HAP-1 (cell line): ENCODE results near the gene CTCF.

Source experiments
- DNase-seq, 2 experiments: peaks; one replicate each; pipeline ENCODE4 v3.0.0-alpha.2; 2016 to 2020; ENCODE audit warnings: low spot score in 2 of 2
- H3K27me3 ChIP-seq: fragments of 250-450 bp; sonication (Bioruptor Pico); 2 replicates; pipeline ENCODE4 v1.5.1; 2020; ENCODE audit warnings: low read depth, mild to moderate bottlenecking, moderate library complexity
- H3K36me3 ChIP-seq: fragments of 250-450 bp; sonication (Bioruptor Pico); replicated peaks from 2 replicates; pipeline ENCODE4 v1.5.1; 2020; ENCODE audit warnings: mild to moderate bottlenecking
- H3K4me1 ChIP-seq: fragments of 250-450 bp; sonication (Bioruptor Pico); 2 replicates; pipeline ENCODE4 v1.5.1; 2020; ENCODE audit warnings: mild to moderate bottlenecking
- H3K4me3 ChIP-seq: fragments of 250-450 bp; sonication (Bioruptor Pico); 2 replicates; pipeline ENCODE4 v1.5.1; 2020; ENCODE audit warnings: mild to moderate bottlenecking, moderate library complexity
- H3K9me3 ChIP-seq: fragments of 250-450 bp; sonication (Bioruptor Pico); 2 replicates; pipeline ENCODE4 v1.5.1; 2020; ENCODE audit warnings: mild to moderate bottlenecking, moderate library complexity
- in situ Hi-C: fragments of 300-500 bp; cut with MboI; formaldehyde crosslinking; loops from 3 replicates; pipeline ENCODE4 v1.14.3; 2020; ENCODE audit warnings: low sequenced_read_pairs, inconsistent platforms, mixed read lengths

CTCF gene

DNA sequence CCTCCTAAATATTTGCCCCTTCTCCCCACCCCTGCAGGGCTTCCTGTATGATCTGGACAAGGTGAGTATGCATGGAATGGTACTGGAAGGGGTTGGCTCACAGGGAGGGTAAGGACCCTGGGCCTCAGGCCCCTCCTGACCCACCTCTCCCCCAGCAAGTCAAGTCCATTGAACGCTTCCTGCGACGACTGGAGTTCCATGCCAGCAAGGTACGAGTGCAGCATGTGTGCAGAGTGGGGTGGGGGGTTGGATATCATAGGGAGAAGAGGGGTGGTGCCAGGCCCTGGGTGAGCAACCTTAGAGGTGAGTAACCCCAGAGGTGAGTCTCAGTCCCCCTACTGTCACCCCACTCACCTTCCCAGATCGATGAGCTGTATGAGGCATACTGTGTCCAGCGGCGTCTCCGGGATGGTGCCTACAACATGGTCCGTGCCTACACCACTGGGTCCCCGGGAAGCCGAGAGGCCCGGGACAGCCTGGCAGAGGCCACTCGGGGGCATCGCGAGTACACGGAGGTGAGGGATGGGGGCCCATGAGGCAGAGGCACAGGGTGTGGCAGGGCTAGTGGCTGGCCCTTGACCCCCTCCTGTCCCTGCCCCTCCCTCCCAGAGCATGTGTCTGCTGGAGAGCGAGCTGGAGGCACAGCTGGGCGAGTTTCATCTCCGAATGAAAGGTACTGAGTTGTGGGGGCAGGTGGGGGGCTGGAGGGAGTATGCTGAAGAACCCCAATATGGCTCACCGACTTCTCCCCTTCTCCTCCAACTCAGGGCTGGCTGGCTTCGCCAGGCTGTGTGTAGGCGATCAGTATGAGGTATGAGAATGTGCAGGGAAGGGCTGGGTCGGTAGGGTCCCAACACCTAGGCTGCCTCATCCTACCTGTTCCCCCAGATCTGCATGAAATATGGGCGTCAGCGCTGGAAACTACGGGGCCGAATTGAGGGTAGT, 22.4 kb upstream of the CTCF start:
- Histone ChIP-seq H3K9me3 (no peaks in the 10 kb centered on the region), H3K4me3 (no peak overlapping the region), H3K4me1 (no peaks in the 10 kb centered on the region), H3K36me3 (peaks cover 60% of the 10 kb centered on the region), H3K27me3 (no peaks in the 10 kb centered on the region)
- in situ Hi-C loops, result no loop called here
- no peak for DNase-seq

DNA sequence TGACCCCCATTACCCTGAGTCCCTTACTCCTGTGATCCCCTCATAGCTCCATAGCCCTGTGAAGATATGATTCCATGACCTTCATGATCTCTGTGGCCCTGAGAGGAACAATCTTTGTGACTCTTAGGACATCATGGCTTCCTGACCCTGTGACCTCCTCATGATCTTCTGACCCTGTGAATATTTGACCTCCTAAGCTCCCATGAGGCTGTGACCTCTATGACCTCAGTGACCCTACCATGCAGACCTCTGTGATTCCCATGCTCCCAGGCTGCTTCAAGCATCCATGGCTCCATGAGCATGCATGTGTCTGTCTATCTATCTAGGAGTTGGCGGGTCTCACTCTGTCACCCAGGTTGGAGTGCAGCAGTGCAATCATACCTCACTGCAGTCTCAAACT, 21.6 kb upstream of the CTCF start:
- no peak for DNase-seq
- Histone ChIP-seq H3K27me3 (no peaks in the 10 kb centered on the region), H3K36me3 (peaks cover 68% of the 10 kb centered on the region), H3K9me3 (no peaks in the 10 kb centered on the region), H3K4me1 (no peaks in the 10 kb centered on the region), H3K4me3 (no peak overlapping the region)
- in situ Hi-C loops, result no loop called here

DNA sequence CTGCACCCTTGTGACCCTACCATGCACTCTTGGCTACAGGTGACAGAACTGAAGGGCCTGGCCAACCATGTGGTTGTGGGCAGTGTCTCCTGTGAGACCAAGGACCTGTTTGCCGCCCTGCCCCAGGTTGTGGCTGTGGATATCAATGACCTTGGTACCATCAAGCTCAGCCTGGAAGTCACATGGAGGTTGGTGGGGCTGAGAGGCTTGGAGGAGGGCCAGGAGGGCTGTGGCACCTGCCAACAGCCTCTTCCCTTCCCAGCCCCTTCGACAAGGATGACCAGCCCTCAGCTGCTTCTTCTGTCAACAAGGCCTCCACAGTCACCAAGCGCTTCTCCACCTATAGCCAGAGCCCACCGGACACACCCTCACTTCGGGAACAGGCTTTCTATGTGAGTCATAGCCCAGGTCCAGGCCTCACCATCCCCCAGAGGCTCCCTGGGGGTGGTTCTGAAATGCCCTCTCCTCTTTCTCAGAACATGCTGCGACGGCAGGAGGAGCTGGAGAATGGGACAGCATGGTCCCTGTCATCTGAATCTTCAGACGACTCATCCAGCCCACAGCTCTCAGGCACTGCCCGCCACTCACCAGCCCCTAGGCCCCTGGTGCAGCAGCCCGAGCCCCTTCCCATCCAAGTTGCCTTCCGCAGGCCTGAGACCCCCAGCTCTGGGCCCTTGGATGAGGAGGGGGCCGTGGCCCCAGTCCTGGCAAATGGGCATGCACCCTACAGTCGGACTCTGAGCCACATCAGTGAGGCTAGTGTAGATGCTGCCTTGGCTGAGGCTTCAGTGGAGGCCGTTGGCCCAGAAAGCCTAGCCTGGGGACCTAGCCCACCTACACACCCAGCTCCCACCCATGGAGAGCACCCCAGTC, 20.7 kb upstream of the CTCF start:
- H3K4me1 ChIP-seq, result no peaks in the 10 kb centered on the region
- no peaks in the 10 kb centered on the region for H3K27me3 ChIP-seq
- DNase-seq, result no peak
- no peaks in the 10 kb centered on the region for H3K9me3 ChIP-seq
- no peak overlapping the region for H3K4me3 ChIP-seq
- in situ Hi-C loops, result no loop called here
- H3K36me3 ChIP-seq, result peaks cover 73% of the 10 kb centered on the region

DNA sequence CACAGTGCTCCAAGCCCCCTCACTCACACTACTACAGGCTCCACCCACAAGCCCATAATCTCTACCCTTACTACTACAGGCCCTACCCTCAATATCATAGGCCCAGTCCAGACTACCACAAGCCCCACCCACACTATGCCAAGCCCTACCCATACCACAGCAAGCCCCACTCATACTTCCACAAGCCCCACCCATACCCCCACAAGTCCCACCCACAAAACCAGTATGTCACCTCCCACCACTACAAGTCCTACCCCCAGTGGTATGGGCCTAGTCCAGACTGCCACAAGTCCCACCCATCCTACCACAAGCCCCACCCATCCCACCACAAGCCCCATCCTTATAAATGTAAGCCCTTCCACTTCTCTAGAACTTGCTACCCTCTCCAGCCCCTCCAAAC, 19.9 kb upstream of the CTCF start:
- Histone ChIP-seq H3K36me3 (peaks cover 81% of the 10 kb centered on the region), H3K4me1 (no peaks in the 10 kb centered on the region)

DNA sequence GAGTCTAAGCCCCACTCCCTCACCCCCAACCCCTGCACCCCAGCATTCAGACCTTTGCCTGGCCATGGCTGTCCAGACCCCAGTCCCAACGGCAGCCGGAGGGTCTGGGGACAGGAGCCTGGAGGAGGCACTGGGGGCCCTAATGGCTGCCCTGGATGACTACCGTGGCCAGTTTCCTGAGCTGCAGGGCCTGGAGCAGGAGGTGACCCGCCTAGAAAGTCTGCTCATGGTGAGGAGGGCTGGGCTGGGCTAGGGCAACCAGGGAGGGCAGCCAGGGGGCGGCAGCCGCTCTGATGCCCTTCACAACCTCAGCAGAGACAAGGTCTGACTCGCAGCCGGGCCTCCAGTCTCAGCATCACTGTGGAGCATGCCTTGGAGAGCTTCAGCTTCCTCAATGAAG, 19.3 kb upstream of the CTCF start:
- Histone ChIP-seq H3K4me1 (no peaks in the 10 kb centered on the region), H3K36me3 (peaks cover 86% of the 10 kb centered on the region), H3K27me3 (no peaks in the 10 kb centered on the region), H3K9me3 (no peaks in the 10 kb centered on the region), H3K4me3 (no peak overlapping the region)
- DNase-seq, result no peak
- in situ Hi-C loops, result no loop called here

More for the DNA sequence above, 19.9 kb upstream of the CTCF start:
- DNase-seq, result peak; percentile 25 to 78
- Histone ChIP-seq H3K27me3 (no peaks in the 10 kb centered on the region), H3K9me3 (no peaks in the 10 kb centered on the region), H3K4me3 (no peak overlapping the region)
- in situ Hi-C loops, result no loop called here

DNA sequence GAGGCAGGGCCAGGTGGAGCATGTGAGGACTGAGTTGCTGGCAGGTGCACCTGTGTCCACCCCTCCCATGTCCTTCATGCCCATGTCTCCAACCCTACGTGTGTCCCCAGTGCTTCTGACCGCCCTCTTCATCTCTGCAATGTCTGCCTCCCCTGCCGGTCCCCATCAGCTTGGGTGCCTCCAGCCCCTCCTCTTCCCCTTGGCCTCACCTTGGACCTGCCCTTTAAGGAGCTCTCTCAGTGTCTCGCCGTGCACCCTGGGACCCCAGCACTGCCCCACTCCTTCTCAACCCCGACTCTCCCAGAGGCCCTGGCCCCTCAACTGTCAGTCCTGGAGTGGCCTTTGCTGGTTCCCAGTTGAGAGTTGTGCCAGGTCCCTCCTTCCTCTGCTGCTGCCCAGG, 18.7 kb upstream of the CTCF start:
- in situ Hi-C loops, result no loop called here
- H3K36me3 ChIP-seq, result peaks cover 87% of the 10 kb centered on the region

DNA sequence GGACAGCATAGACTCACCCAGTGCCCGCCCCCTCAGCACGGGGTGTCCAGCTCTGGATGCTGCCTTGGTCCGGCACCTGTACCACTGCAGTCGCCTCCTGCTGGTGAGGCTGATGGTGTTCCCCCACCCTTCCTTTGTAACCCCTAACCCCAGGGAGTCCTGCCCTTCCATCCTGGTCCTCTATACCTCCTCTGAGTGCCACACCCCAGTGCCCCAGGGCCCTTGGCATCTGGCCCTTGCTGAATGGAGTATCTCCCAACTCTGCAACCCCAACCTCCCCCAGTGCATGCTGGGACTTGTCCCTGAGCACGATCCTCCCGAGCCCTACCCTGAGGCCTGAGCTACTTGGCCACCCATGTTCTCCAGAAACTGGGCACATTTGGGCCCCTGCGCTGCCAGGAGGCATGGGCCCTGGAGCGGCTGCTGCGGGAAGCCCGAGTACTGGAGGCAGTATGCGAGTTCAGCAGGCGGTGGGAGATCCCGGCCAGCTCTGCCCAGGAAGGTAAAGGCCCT, 17.9 kb upstream of the CTCF start:
- in situ Hi-C loops, result no loop called here
- H3K4me1 ChIP-seq, result no peaks in the 10 kb centered on the region
- no peak for DNase-seq

More for the DNA sequence above, 18.7 kb upstream of the CTCF start:
- Histone ChIP-seq H3K27me3 (no peaks in the 10 kb centered on the region), H3K9me3 (no peaks in the 10 kb centered on the region), H3K4me3 (no peak overlapping the region), H3K4me1 (no peaks in the 10 kb centered on the region)
- no peak for DNase-seq

DNA sequence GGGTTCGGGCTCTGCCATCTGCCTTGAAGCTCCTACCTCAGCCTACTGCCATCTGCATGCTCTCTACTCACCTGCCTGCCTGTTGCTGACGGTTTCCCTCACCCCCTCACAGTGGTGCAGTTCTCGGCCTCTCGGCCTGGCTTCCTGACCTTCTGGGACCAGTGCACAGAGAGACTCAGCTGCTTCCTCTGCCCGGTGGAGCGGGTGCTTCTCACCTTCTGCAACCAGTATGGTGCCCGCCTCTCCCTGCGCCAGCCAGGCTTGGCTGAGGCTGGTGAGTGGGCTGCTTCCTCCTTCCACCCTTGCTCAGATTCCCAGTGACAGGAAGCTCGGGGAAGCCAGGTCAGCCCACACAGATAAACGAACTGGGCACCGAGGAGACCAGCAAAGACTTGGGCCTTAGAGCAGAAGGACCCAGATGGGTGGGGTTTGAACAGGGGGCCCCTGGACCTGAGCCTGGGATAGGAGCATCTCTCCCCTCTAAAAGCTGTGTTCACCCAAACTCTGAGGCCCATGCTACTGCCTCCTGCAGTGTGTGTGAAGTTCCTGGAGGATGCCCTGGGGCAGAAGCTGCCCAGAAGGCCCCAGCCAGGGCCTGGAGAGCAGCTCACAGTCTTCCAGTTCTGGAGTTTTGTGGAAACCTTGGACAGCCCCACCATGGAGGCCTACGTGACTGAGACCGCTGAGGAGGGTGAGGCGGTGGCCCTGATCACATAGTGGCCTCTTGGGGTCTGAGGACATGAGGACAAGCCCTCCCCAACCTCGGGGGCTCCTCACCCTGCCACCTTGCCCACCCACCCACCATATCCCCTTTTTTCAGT, 17.3 kb upstream of the CTCF start:
- Histone ChIP-seq H3K36me3 (peaks cover 75% of the 10 kb centered on the region), H3K4me3 (no peak overlapping the region), H3K4me1 (no peaks in the 10 kb centered on the region), H3K9me3 (no peaks in the 10 kb centered on the region), H3K27me3 (no peaks in the 10 kb centered on the region)
- DNase-seq, result no peak
- in situ Hi-C loops, result no loop called here

More for the DNA sequence above, 17.9 kb upstream of the CTCF start:
- H3K9me3 ChIP-seq, result no peaks in the 10 kb centered on the region
- no peaks in the 10 kb centered on the region for H3K27me3 ChIP-seq
- peaks cover 79% of the 10 kb centered on the region for H3K36me3 ChIP-seq
- H3K4me3 ChIP-seq, result no peak overlapping the region

DNA sequence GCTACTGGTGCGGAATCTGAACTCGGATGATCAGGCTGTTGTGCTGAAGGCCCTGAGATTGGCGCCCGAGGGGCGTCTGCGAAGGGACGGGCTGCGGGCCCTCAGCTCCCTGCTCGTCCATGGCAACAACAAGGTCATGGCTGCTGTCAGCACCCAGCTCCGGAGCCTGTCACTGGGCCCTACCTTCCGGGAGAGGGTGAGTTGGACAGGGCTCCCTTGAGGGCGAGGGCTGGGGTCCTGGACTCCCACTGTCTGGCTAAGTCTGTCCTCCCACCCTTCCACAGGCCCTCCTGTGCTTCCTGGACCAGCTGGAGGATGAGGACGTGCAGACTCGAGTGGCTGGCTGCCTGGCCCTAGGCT, 16.7 kb upstream of the CTCF start:
- Histone ChIP-seq H3K9me3 (no peaks in the 10 kb centered on the region), H3K36me3 (peaks cover 69% of the 10 kb centered on the region), H3K4me1 (no peaks in the 10 kb centered on the region), H3K4me3 (no peak overlapping the region), H3K27me3 (no peaks in the 10 kb centered on the region)
- in situ Hi-C loops, result no loop called here
- DNase-seq, result no peak

DNA sequence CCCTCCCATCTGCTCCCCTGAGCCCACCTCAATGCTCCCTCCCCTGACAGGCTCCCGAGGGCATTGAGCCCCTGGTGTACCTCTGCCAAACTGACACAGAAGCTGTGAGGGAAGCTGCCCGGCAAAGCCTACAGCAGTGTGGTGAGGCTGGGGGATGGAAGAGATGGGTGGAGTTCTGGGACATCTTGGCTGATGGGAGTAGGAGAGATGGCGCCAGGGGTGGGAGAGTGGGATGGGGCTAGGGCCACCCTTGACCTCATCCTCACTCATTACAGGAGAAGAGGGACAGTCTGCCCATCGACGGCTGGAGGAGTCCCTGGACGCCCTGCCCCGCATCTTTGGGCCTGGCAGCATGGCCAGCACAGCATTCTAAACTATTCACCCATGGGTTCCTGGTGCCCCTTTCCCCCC, 16.2 kb upstream of the CTCF start:
- Histone ChIP-seq H3K9me3 (no peaks in the 10 kb centered on the region), H3K36me3 (peaks cover 64% of the 10 kb centered on the region), H3K4me3 (no peak overlapping the region), H3K4me1 (no peaks in the 10 kb centered on the region), H3K27me3 (no peaks in the 10 kb centered on the region)
- no peak for DNase-seq
- in situ Hi-C loops, result no loop called here

DNA sequence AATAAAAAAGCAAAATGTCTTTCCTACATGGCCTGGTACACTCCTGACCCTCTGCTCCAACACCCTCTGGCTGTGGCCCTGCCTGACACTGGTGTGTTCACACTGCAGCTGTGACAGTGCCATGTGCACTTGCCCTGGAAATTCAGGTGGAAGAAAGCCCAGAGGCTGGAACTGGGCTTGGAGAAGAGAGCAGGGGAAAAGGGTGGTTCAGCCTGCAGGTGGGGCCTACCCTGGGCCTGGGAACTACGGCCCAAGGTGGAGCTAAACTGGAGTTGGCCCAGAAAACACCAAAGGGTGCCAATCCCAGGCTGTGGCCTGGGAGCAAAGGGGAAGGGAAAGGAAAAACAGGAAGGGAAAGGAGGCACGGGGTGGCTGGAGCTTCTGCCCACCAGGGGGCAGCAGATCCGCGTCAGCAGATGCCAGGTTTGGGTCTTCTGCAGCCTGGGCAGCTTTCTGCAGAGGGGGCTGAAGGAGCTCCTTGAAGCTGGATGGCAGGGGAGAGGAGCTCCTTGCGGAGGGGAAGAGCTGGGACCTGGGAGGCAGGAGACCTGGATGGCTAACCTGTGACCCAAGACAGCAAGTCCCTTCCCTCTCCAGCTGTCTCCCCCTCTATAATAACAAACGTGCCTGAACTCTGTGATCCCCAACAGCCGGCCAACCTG, 15.4 kb upstream of the CTCF start:
- Histone ChIP-seq H3K4me1 (no peaks in the 10 kb centered on the region), H3K27me3 (no peaks in the 10 kb centered on the region), H3K4me3 (no peak overlapping the region), H3K36me3 (peaks cover 56% of the 10 kb centered on the region), H3K9me3 (no peaks in the 10 kb centered on the region)
- DNase-seq, result peak; percentile 54 to 85
- in situ Hi-C loops, result no loop called here

DNA sequence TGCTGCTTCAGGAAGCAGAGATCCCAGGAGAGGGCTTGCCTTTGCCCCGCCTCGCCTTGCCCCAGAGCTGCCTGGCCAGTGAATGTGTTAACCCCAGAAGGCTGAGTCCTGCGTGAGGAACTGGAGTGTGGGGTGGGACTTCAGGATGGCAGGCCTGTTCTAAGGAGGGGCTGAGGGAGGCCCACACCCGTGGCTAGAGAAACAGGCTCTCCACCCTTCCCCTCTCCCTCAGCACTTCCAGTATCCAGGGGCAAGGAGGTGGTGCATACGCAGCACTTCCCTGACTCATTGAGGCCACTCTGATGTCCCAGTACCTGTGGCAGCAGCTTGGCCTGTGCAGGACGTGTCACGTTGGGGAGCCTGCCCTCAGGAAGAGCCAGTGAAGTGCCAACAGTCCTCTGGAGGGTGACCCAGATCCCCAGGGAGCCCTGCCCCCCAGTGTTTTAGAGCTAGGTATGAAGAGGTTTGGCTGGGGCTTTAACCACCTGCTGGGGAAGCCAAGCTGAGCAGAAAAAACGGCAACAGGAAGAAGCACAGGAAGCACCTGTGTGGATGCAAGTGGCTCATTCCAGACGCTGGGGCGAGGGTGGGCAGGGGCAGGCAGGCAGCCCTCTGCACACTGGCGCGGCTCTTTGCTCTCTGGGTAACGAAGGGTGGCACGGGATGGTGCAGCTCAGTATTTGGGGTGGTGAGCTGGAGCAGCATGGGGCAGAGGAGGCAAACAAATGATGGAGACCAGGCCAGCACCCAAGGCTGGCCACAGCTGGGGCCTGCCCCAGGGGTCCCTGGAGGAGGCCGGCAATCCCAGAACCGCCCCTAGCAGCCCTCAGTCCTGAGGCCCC, 14.7 kb upstream of the CTCF start:
- Histone ChIP-seq H3K27me3 (no peaks in the 10 kb centered on the region), H3K36me3 (peaks cover 50% of the 10 kb centered on the region), H3K4me3 (no peak overlapping the region), H3K9me3 (no peaks in the 10 kb centered on the region), H3K4me1 (no peaks in the 10 kb centered on the region)
- DNase-seq, result no peak
- in situ Hi-C loops, result no loop called here
